NCI-H2227 treated with DMSO at 0.1 percent for 48 hours (cell line): ENCODE results near the gene SLC6A9.

Source experiments
- DNase-seq: peaks from one replicate; lab custom pipeline; 2025; lab: John Stamatoyannopoulos, UW

SLC6A9 gene

DNA sequence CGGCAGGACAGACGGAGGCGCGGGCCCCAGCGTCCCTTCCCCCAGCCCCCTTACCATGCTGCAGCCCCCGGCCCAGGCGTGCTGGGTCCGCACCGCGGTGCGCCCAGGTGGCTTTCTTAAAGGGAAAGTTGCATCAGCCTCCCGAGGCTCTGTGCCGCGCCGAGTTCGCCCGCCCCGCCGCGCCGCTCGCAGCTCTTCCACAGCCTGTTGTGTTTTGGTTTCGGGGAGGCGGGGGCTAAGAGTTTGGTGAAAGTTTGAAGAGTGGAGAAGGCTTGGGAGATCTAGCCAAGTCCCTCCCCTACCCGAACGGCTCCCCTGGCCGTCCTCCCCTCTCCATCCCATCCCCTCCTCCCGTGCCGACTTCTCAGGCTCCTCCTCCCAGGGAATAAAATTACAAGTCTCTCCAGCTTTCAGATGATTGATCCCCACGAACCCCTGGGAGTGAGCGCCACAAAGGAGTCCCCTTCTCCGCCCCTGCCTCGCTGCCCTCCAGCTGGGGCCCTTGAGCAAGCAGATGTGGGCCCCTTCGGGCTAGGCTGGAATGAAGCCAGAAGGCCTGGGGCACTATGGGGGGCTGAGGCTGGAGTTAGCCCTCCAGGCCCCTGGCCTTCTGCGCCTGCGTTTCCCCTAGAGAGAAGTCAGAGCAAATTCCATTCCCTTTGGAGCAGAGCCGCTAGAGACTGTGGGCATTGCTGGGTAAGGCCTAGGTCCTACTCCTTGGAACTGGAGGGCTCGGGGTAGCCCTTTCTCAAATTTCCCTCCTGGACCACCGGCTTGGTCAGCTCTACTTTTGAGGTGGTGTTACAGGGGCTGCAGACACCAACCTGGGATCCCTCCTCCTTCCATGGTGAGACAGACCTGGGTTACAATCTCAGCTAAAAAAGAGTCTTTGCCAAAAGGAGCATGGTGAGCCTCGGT lies at the start of gene SLC6A9:
Gene SLC6A9 (minus strand): TSS at position 211 of the 918 bp plus-strand sequence. CDS start 7,185 bp downstream, outside the sequence.
- DNase-seq, result peak; percentile 53

GRCh38 chr1:44079566-44079965 lies 48.3 kb upstream of the SLC6A9 start:
- no peak for DNase-seq

- DNase-seq, result peak; percentile 11
These were observed 46.8 kb upstream of the SLC6A9 start for GRCh38 chr1:44078104-44078503.

- no peak for DNase-seq
These were observed 46.2 kb upstream of the SLC6A9 start for GRCh38 chr1:44077421-44077820.

GRCh38 chr1:44076066-44076465 lies 44.8 kb upstream of the SLC6A9 start:
- peak; percentile 60 for DNase-seq

- DNase-seq, result no peak
These were observed 43.2 kb upstream of the SLC6A9 start for GRCh38 chr1:44074415-44074814.

DNA sequence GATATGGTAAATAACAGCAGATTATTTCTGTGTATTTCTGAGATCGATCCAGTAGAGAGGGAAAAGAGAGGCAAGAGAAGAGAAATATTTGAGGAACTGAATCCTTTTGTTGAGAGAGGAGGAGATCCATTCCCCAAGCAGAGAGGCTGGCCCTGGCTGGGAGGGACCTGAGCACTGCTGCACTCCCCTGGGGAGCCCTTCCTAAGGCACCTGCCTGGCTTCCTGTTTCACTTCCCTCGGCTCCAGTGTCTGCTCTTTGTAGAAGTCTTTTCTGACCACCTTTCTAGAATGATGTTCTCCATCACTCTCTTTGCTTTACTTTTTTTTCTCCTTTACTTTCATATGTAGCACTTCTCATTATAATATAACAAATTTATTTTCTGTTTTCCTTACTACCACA lies 42.3 kb upstream of the SLC6A9 start:
- DNase-seq, result no peak

DNA sequence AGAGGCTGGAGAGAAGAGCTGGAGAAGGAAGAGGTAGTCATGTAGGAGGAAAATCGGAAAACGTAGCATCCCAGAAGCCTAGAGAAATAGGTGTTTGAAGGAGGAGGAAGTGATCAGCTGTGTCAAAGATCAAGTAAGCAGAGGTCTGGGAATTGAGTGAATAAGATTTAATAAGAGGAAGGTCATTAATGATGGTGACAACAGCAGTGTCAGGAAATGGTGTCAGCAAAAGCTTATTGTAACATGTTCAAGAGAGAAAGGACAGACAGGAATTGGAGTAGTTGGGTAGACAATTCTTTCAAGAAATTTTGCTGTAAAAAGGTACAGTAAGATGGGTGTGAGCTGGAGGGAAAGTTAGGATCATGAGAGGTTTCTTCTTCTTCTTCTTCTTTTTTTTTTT lies 41.6 kb upstream of the SLC6A9 start:
- no peak for DNase-seq

- no peak for DNase-seq
These were observed 40.9 kb upstream of the SLC6A9 start for GRCh38 chr1:44072204-44072603.

- DNase-seq, result no peak
These were observed 40.2 kb upstream of the SLC6A9 start for GRCh38 chr1:44071461-44071860.

- DNase-seq, result no peak
These were observed 37.2 kb upstream of the SLC6A9 start for GRCh38 chr1:44068442-44068921.

DNA sequence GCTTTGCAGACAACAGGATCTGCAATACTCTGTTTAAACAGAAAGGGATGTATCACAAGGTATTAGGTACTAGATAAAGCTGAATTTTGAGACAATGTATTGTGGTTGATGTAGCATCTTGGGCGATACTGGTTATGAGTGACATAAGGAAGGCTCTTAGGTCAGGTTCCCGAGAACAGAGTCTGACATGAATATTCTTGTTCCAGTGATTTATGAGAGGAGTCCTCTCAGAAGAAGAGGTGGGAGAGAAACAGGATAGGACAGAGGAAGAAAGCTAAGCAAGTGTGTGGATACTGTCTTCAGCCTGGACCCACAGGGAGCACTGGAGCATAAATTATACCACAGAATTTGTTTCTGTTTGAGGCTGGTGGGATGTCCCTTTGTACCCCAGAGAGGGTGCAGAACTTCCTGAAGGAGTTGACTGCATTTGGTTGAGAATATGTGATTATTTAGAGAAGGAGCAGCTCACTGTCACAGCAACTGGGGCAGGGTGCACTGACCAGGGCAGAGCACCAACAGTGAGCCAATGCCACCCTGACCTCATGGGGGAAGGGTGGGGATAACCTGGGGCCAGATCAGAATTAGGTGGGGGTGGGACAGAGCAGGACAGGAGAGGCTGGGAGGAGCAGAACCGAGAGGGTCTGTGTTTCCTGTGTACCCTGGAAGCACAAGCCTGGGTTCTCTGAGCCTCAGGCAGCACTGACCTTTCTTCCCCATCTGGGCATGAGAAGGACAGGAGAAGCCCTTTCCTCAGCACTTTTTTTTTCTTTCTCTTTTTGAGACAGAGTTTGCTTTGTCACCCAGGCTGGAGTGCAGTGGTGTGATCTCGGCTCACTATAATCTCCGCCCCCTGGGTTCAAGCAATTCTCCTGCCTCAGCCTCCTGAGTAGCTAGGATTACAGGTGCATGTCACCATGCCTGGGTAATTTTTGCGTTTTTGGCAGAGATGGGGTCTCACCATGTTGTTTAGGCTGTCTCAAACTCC lies 36.3 kb upstream of the SLC6A9 start:
- no peak for DNase-seq

GRCh38 chr1:44062656-44063179 lies 31.5 kb upstream of the SLC6A9 start:
- no peak for DNase-seq

GRCh38 chr1:44061857-44062256 lies 30.6 kb upstream of the SLC6A9 start:
- no peak for DNase-seq

- no peak for DNase-seq
These were observed 29.6 kb upstream of the SLC6A9 start for GRCh38 chr1:44060830-44061267.

GRCh38 chr1:44059664-44060355 lies 28.5 kb upstream of the SLC6A9 start:
- DNase-seq, result no peak

GRCh38 chr1:44059212-44059611 lies 27.9 kb upstream of the SLC6A9 start:
- no peak for DNase-seq

GRCh38 chr1:44057293-44057692 lies 26.0 kb upstream of the SLC6A9 start:
- DNase-seq, result no peak

- no peak for DNase-seq
These were observed 22.1 kb upstream of the SLC6A9 start for GRCh38 chr1:44053394-44053793.

DNA sequence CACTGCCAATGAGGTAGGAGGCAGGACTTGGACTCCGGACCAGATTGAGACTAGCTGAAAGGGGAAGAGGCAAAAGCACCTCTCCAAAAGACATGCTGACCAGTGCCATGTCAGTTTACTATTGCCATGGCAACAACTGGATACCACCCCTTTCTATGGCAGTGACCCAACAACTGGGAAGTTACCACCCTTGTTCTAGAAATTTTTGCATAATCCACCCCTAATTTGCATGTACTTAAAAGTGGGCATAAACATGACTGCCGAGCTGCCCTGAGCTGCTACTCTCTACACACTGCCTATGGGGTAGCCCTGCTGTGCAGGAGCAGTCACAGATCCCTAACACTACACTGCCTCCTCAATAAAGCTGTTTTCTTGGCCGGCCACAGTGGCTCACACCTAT lies 19.0 kb upstream of the SLC6A9 start:
- DNase-seq, result no peak

DNA sequence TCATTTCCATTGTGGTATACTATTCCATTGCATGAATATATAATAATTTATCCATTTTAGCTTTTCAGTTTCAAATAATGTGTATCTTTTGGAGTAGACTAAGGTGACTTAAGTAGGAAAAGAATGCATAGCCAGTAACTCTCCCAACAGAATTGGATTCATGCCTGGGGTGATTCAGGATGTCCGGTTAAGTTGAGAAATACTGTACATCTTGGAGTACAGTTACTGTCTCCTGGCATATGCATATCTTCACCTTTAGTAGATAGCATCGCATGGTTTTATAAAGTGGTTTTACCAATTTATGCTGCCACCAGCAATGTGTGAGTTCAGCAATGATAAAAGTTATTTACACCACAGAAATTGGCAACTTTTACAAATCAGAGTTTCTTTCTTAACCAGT lies 18.6 kb upstream of the SLC6A9 start:
- no peak for DNase-seq
